ENCODE measurements around the gene MCOLN3.

The MCOLN3 gene

DNA sequence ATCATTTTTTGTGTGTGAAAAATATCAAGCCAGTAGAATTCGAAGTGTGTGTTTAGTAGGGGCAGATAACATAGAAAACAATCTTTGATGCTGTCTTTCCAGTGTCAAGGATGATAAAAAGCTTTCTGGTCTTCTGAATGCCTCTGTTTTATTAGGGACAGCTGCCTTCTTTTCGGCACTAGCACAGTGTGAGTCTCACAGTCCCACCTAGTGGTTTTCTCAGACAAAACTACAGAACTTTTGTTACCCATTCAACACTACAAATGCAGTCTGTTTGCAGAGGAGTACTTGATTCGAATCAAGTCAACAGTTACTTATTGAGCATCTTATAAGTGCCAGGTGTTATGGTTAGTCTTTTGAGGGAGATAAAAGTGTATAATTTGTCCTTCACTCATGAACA is 30.6 kb upstream of the MCOLN3 start:
- Histone ChIP-seq H3K36me3 (ENCODE audit: control insufficient read depth in 2 of 2, insufficient read depth in 1 of 2, low read length in 2 of 2) (peaks cover 0 to 22% of the 10 kb centered on the region in 2 experiments; a peak in 1 of 3 replicates), H3K4me1 (ENCODE audit: control insufficient read depth, insufficient read depth, low read length) (no peaks in the 10 kb centered on the region), H3K27ac (ENCODE audit: extremely low read depth, low read depth, low read length) (no peak overlapping the region), H3K4me3 (ENCODE audit: low read depth, low read length) (no peak overlapping the region), H3K9me3 (ENCODE audit: control insufficient read depth, insufficient read depth, low read depth, low read length) (no peaks in the 10 kb centered on the region)
- TF ChIP-seq ZNF664 (tag by site-specific recombination; IDR thresholded peaks at IDR 0.05) (no peak), ZNF654 (tag by site-specific recombination; IDR thresholded peaks at IDR 0.05; ENCODE audit: low read depth) (peak; percentile 47)
- CTCF ChIA-PET: interaction anchor here (1.0 to 2.3 kb wide), 3 partner anchors 30 to 177 kb away, joined by 5 to 17 read pairs (median 6); no protein-coding TSS in a partner anchor
- POLR2A ChIA-PET: no interaction called here

DNA sequence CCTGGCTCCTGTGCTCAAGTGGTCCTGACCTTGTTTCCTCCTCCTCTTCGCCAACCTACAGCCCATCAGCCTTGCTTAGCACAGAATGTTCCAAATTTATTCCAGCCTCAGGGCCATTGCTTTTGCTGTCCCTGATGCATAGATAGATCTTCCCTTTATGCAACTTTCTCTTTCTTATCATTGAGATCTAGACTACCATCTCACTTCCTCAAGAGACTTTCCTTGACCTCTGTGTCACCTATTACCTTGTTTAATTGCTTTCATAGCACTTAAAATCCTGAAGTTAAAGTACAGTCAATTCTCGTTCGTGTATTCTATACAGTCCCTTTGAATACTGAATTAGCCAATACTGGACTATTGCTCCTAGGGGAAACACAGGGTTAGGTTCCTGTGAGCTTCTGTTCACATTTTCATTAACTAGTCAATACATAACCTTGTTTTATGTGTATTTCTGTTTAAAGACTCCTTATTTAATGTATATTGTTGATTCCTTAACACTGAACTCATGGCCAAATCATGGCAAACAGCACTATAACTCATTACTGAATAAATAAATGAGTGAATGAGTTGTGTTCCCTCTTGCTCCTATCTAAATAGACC is 26.2 kb upstream of the MCOLN3 start:
- Histone ChIP-seq H3K36me3 (ENCODE audit: control insufficient read depth in 2 of 2, insufficient read depth in 1 of 2, low read length in 2 of 2) (peaks cover 0 to 3% of the 10 kb centered on the region in 2 experiments; a peak in 1 of 3 replicates), H3K4me3 (ENCODE audit: low read depth, low read length) (no peak overlapping the region), H3K27ac (ENCODE audit: extremely low read depth, low read depth, low read length) (no peak overlapping the region), H3K9me3 (ENCODE audit: control insufficient read depth, insufficient read depth, low read depth, low read length) (no peaks in the 10 kb centered on the region), H3K4me1 (ENCODE audit: control insufficient read depth, insufficient read depth, low read length) (no peaks in the 10 kb centered on the region)
- ChIA-PET POLR2A (no interaction called here), CTCF (no interaction called here)
- TF ChIP-seq, protein P1, sequence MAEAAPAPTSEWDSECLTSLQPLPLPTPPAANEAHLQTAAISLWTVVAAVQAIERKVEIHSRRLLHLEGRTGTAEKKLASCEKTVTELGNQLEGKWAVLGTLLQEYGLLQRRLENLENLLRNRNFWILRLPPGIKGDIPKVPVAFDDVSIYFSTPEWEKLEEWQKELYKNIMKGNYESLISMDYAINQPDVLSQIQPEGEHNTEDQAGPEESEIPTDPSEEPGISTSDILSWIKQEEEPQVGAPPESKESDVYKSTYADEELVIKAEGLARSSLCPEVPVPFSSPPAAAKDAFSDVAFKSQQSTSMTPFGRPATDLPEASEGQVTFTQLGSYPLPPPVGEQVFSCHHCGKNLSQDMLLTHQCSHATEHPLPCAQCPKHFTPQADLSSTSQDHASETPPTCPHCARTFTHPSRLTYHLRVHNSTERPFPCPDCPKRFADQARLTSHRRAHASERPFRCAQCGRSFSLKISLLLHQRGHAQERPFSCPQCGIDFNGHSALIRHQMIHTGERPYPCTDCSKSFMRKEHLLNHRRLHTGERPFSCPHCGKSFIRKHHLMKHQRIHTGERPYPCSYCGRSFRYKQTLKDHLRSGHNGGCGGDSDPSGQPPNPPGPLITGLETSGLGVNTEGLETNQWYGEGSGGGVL (tag by site-specific recombination; IDR thresholded peaks at IDR 0.05): no peak
- TF ChIP-seq TRIM28 (IDR thresholded peaks at IDR 0.05; ENCODE audit: borderline replicate concordance, low read length) (peak; percentile 57; the same call in 1 of the 2 replicates), ZNF10 (tag by site-specific recombination; IDR thresholded peaks at IDR 0.05) (no peak), ZNF354C (tag by site-specific recombination; IDR thresholded peaks at IDR 0.05; ENCODE audit: borderline replicate concordance, low read depth) (no peak), SETDB1 (IDR thresholded peaks at IDR 0.05; ENCODE audit: insufficient read length, low read length) (peak; percentile 73), ZNF23 (tag by site-specific recombination; IDR thresholded peaks at IDR 0.05; ENCODE audit: borderline replicate concordance) (no peak), ZNF549 (tag by site-specific recombination; IDR thresholded peaks at IDR 0.05) (peak; percentile 67; the same call in 1 of the 2 replicates), ZNF555 (tag by site-specific recombination; conservative IDR thresholded peaks at IDR 0.05) (peak; percentile 80)
- TF ChIP-seq, protein P2, sequence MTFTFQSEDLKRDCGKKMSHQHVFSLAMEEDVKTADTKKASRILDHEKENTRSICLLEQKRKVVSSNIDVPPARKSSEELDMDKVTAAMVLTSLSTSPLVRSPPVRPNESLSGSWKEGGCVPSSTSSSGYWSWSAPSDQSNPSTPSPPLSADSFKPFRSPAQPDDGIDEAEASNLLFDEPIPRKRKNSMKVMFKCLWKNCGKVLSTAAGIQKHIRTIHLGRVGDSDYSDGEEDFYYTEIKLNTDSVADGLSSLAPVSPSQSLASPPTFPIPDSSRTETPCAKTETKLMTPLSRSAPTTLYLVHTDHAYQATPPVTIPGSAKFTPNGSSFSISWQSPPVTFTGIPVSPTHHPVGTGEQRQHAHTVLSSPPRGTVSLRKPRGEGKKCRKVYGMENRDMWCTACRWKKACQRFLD (tag by site-specific recombination; IDR thresholded peaks at IDR 0.05): no peak
- TF ChIP-seq, protein P3, sequence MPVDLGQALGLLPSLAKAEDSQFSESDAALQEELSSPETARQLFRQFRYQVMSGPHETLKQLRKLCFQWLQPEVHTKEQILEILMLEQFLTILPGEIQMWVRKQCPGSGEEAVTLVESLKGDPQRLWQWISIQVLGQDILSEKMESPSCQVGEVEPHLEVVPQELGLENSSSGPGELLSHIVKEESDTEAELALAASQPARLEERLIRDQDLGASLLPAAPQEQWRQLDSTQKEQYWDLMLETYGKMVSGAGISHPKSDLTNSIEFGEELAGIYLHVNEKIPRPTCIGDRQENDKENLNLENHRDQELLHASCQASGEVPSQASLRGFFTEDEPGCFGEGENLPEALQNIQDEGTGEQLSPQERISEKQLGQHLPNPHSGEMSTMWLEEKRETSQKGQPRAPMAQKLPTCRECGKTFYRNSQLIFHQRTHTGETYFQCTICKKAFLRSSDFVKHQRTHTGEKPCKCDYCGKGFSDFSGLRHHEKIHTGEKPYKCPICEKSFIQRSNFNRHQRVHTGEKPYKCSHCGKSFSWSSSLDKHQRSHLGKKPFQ (tag by site-specific recombination; IDR thresholded peaks at IDR 0.05): no peak
- TF ChIP-seq, protein P4, sequence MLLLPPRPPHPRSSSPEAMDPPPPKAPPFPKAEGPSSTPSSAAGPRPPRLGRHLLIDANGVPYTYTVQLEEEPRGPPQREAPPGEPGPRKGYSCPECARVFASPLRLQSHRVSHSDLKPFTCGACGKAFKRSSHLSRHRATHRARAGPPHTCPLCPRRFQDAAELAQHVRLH (tag by site-specific recombination; IDR thresholded peaks at IDR 0.05): no peak

DNA sequence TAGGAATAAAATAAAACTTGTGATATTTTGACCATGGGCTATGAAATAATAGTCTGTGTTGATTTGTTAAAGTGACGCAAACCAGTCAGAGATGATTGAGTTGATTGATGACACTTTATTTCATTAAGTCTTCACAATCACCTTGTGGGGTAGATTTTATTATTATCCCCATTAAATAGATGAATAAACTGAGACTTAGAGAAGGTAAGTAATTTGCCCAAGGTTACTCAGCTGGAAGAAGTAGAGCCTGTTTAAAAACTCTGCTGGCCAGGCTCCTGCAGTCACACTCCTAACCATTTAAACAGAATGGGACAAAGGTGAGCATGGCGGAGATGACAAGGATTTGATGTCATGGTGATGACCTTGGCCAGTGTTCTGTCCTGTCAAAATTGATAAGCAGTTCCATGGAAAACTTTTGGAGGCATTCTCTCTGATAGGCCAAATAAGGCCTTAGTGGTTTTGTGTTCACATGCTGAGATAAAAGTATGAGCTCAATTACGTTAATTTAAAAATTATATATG is 22.7 kb upstream of the MCOLN3 start:
- no peak for TF ChIP-seq GLI2 (tag by site-specific recombination; IDR thresholded peaks at IDR 0.05; ENCODE audit: borderline replicate concordance, low read depth)
- Histone ChIP-seq H3K27ac (ENCODE audit: extremely low read depth, low read depth, low read length) (no peak overlapping the region), H3K4me1 (ENCODE audit: control insufficient read depth, insufficient read depth, low read length) (no peaks in the 10 kb centered on the region), H3K36me3 (ENCODE audit: control insufficient read depth in 2 of 2, insufficient read depth in 1 of 2, low read length in 2 of 2) (peaks cover 0 to 3% of the 10 kb centered on the region in 2 experiments; a peak in 1 of 3 replicates), H3K9me3 (ENCODE audit: control insufficient read depth, insufficient read depth, low read depth, low read length) (no peaks in the 10 kb centered on the region), H3K4me3 (ENCODE audit: low read depth, low read length) (no peak overlapping the region)
- ChIA-PET POLR2A (no interaction called here), CTCF (interaction anchor here (0.7 to 0.8 kb wide), 2 partner anchors 125 to 131 kb away, joined by 3 read pairs; no protein-coding TSS in a partner anchor)
